WTC11 (cell line): ENCODE results near the gene ZNF202.

ENCODE experiments used
- CTCF ChIP-seq: fragments of 200-600 bp; IDR thresholded peaks from 2 replicates; pipeline ENCODE4 v1.8.0; 2022; ENCODE audit warnings: antibody characterized with exemption
- ETV6 ChIP-seq: sonication (generic); formaldehyde crosslinking; IDR thresholded peaks from 2 replicates; pipeline ENCODE4 v1.8.1; 2022; ENCODE audit warnings: mild to moderate bottlenecking, missing genetic modification reagents
- FOXP4 ChIP-seq: sonication (generic); formaldehyde crosslinking; IDR thresholded peaks from 2 replicates; pipeline ENCODE4 v1.8.0; 2022; ENCODE audit warnings: mild to moderate bottlenecking, missing genetic modification reagents
- JUN ChIP-seq: sonication (generic); formaldehyde crosslinking; IDR thresholded peaks from 2 replicates; pipeline ENCODE4 v1.8.0; 2023; ENCODE audit warnings: mild to moderate bottlenecking, missing genetic modification reagents
- NFE2L1 ChIP-seq: sonication (generic); formaldehyde crosslinking; IDR thresholded peaks from 2 replicates; pipeline ENCODE4 v1.8.1; 2023; ENCODE audit warnings: missing genetic modification reagents
- PRDM15 ChIP-seq: sonication (generic); formaldehyde crosslinking; IDR thresholded peaks from 2 replicates; pipeline ENCODE4 v1.8.0; 2022; ENCODE audit warnings: missing genetic modification reagents
- PRRX2 ChIP-seq: fragments of 250-450 bp; sonication (Bioruptor Pico); IDR thresholded peaks from 2 replicates; pipeline ENCODE4 v1.8.0; 2021; ENCODE audit warnings: mild to moderate bottlenecking
- SP1 ChIP-seq: sonication (generic); formaldehyde crosslinking; conservative IDR thresholded peaks from 2 replicates; pipeline ENCODE4 v1.8.1; 2022; ENCODE audit warnings: missing genetic modification reagents
- TEAD1 ChIP-seq: sonication (generic); formaldehyde crosslinking; IDR thresholded peaks from 2 replicates; pipeline ENCODE4 v1.8.0; 2022; ENCODE audit warnings: mild to moderate bottlenecking, missing genetic modification reagents
- USF2 ChIP-seq: sonication (generic); formaldehyde crosslinking; IDR thresholded peaks from 2 replicates; pipeline ENCODE4 v1.8.1; 2023; ENCODE audit warnings: mild to moderate bottlenecking, missing genetic modification reagents, moderate library complexity

GRCh38 chr11:123760894-123761293, 19.4 kb upstream of the ZNF202 start:
- TF ChIP-seq PRRX2 (no peak), CTCF (no peak), USF2 (CRISPR knock-in tag) (no peak), NFE2L1 (CRISPR knock-in tag) (no peak), TEAD1 (CRISPR knock-in tag) (no peak), FOXP4 (CRISPR knock-in tag) (no peak), JUN (CRISPR knock-in tag) (no peak), ETV6 (no peak), PRDM15 (CRISPR knock-in tag) (no peak), SP1 (CRISPR knock-in tag) (no peak)
